HS-27A (cell line): Measurements from ENCODE around the gene BCO2.
A peak's percentile ranks its signal among the peaks of the same experiment; 100 is the strongest.

Experiments
- DNase-seq: peaks from one replicate; pipeline ENCODE4 v3.0.0-alpha.2; 2012; ENCODE audit warnings: low read depth, missing footprints

The BCO2 gene

DNA sequence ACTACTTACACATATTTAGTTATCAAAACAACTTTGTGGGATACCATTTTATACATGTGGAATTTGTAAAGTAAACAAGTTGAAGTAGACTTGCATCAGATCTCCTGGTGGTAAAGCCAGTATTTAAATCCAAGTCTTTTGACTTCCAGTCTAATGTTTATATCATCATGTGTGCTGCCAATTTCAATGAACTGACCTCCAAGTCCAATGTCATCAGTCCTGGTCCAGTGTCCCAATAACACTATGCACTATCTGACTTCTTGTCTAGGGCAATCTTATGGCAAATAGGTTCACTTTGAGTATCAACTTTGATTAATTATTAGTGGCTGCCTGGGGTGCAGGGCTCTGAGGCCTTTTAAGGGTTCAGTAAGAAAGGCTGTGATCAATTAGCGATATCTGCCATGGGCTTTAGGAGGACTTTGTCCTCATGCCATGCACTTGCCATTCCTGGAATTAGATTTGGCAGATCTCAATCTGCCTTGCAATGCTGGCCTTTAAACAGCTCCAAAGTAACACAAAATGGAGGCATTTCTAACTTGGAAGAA, 41.3 kb downstream of the BCO2 start:
- no peak for DNase-seq

GRCh38 chr11:112219476-112220232, 44.3 kb downstream of the BCO2 start:
- DNase-seq: no peak

GRCh38 chr11:112221274-112221835, 46.0 kb downstream of the BCO2 start:
- no peak for DNase-seq

- no peak for DNase-seq
Observed at GRCh38 chr11:112222303-112222702, 47.0 kb downstream of the BCO2 start.

DNA sequence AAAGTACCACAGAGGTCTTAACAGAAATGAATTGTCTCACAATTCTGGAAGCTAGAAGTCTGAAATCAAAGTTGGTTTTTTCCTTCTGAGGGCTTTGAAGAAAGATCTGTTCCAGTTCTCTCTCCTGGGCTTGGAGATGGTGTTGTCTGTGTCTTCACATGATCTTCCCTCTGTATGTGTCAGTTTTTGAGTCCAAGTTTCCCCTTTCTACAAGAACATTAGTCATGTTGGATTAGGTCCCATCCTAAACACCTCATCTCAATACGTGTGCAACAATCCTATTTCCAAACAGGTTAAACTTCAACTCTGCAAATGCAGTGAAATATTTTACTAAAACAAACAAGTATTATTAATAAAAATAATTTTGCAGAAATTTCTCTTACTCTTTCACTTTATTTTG, 47.8 kb downstream of the BCO2 start:
- DNase-seq: no peak

DNA sequence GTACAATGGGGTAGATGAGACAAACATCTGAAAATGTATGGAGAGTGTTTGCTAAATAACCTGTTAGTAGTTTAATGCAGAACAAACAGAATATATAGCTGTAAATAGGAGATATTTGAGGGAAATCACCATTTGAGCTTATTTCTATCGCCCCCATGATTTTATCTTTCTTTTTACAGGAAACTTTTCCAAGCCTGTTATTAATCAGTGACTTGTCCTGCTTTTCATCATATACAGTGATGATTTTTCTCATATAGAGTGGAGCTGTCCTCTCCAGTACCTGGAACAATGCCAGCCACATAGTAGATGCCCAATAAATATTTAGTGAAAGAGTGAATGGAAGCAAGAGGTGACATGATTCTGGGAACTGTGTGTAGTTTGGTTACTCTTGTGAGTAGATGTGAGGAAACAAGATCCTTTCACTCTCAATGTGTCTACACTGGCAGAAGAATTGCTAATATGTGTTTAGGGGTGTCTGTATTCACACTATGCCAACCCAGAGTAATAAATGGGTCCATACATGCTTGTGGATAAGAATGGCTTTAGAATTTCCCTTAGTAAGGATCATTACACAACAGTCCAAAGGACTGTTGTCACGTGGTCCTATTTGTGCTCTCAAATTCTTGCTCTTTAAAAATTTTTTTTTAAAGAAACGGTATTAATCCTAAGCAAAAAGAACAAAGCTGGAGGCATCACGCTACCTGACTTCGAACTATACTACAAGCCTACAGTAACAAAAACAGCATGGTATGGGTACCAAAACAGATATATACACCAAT, 48.6 kb downstream of the BCO2 start:
- no peak for DNase-seq

GRCh38 chr11:112225753-112226061, 50.4 kb downstream of the BCO2 start:
- no peak for DNase-seq

GRCh38 chr11:112226062-112226830, 50.9 kb downstream of the BCO2 start, which contains the start of gene PTS:
Gene PTS (plus strand): TSS chr11:112226428. CDS start chr11:112226444, 16 bp downstream.
- peak; percentile 45 for DNase-seq

- DNase-seq: no peak
Observed at GRCh38 chr11:112226831-112227401, 51.6 kb downstream of the BCO2 start.

- no peak for DNase-seq
Observed at GRCh38 chr11:112227471-112227870, 52.2 kb downstream of the BCO2 start.

DNA sequence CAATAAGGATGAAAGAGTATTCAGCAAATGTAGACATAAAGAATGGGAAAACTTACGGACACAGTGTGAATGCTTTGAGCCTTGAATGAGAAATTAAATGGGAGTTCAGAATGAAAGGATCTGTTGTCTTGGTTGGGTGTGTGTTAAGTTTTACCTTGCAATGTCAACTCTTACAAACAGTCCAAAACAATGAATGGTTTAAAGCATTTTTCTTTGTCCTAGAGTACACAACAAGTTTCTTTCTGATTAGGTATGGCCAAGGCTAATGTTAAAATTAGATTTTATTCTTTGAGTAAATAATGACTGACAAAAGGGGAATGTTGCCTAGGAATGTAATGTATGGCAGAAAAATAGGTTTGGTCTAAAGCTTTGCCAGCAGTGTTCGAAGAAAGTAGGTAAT, 53.4 kb downstream of the BCO2 start:
- DNase-seq: no peak

GRCh38 chr11:112229159-112229558, 53.8 kb downstream of the BCO2 start:
- DNase-seq: no peak

GRCh38 chr11:112229746-112230433, 54.6 kb downstream of the BCO2 start:
- no peak for DNase-seq

- DNase-seq: no peak
Observed at GRCh38 chr11:112231952-112232351, 56.6 kb downstream of the BCO2 start.

- DNase-seq: no peak
Observed at GRCh38 chr11:112235750-112236390, 60.6 kb downstream of the BCO2 start.

DNA sequence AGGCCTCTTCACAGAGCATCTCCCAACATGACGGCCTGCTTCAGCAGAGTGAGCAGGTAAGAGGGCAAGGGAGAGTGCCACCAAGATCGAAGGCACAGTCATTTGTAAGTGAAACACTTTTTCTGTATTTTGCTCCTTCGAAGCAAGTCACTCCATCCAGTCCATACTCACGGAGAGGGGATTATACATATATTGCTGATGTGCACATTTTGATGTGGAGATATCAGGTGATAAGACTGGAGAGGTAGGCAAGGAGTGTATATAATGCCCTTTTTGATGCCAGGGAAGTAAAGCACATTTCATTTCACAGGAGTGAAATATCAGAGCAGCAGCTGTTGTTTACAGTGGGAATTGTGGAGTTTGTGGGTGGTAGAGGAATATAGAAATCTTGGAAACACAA, 62.1 kb downstream of the BCO2 start:
- DNase-seq: no peak

GRCh38 chr11:112238041-112238440, 62.7 kb downstream of the BCO2 start:
- DNase-seq: no peak

- no peak for DNase-seq
Observed at GRCh38 chr11:112241486-112241885, 66.2 kb downstream of the BCO2 start.

DNA sequence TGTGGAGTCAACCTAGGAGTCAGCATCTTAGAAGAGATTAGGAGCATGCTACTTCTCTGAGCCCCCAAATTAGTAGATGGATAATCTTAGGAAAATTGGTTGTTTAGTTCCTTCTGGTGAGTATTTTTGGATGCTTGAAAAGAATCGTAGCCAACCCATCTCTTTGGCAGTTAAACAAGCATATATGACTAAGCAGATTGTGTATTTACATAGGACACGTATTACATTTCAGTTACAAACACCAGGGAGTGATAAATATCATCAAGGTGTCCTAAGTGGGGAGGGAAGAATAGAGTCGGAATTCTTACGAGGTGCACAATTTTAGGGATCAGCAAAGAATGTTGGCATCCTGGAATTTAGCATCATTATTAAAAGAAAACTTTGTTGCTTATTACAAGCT, 71.9 kb downstream of the BCO2 start:
- DNase-seq: no peak

DNA sequence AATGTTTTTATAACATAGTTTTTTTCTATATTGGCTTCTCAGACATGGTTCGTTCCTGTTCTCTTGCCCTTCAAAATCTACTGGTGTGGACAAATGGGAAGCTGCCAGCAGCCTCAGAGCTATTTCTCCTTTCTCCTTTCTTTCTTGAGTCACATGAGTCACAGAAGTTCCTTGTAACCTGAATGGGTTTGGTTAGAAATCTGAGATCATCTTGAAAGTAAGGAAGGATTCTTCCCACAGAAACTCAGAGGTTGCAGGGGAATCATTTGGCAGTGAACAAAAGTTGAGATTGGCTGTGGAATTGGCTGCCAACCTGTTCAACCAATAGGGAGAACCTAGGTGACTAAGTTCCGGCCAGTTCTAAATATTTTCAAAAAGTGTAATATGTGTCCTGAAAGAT, 72.9 kb downstream of the BCO2 start:
- DNase-seq: no peak
